Natural killer cell (primary cell): ENCODE data around the gene SPRY1. TPM values are rescaled to one million over a fixed set of nuclear protein-coding genes. Genes with fewer than 3 reads are reported as not detected.

ENCODE experiments used
- ATAC-seq, 3 donors: fragments of 150-1000 bp in 2 of 3; fragments of 200-7000 bp in 1 of 3; cut with Tn5 transposase; 1 replicate in 1 of 3; 2 replicates in 2 of 3; pipeline ENCODE4 v1.10.0; 2021; ENCODE audit warnings: mild to moderate bottlenecking in 2 of 3, moderate library complexity in 2 of 3
- DNase-seq, 2 donors: peaks; one replicate each; pipeline versions ENCODE4 v3.0.0 to v3.0.0-alpha.2; 2013 to 2021; ENCODE audit warnings: mixed read lengths in 1 of 2
- H3K27ac ChIP-seq: one replicate; pipeline ENCODE4 v1.5.1; 2013; ENCODE audit warnings: mild to moderate bottlenecking, low read length
- H3K27me3 ChIP-seq: one replicate; pipeline ENCODE4 v1.6.1; 2013; ENCODE audit warnings: low read length; ENCODE audit not compliant: control insufficient read depth, insufficient read depth
- H3K36me3 ChIP-seq: one replicate; pipeline ENCODE4 v1.6.1; 2013; ENCODE audit warnings: low read length; ENCODE audit not compliant: control insufficient read depth, insufficient read depth
- H3K4me1 ChIP-seq: one replicate; pipeline ENCODE4 v1.6.1; 2013; ENCODE audit warnings: low read length; ENCODE audit not compliant: control insufficient read depth, insufficient read depth
- H3K4me3 ChIP-seq: one replicate; pipeline ENCODE4 v1.5.1; 2013; ENCODE audit warnings: low read length
- H3K9me3 ChIP-seq: one replicate; pipeline ENCODE4 v1.6.1; 2013; ENCODE audit warnings: low read length; ENCODE audit not compliant: control insufficient read depth, insufficient read depth
- H3K27ac Mint-ChIP-seq, 2 donors: one replicate each; pipeline ENCODE4 v1.8.0; 2022; ENCODE audit warnings: mild to moderate bottlenecking in 2 of 2, mixed read lengths in 2 of 2, moderate library complexity in 1 of 2
- H3K27me3 Mint-ChIP-seq, 2 donors: one replicate each; pipeline ENCODE4 v1.8.0; 2022; ENCODE audit warnings: low read depth in 2 of 2, mixed read lengths in 2 of 2
- H3K36me3 Mint-ChIP-seq: one replicate; pipeline ENCODE4 v1.8.0; 2022; ENCODE audit warnings: mixed read lengths
- H3K4me1 Mint-ChIP-seq, 2 donors: one replicate each; pipeline ENCODE4 v1.8.0; 2022; ENCODE audit warnings: mixed read lengths in 2 of 2
- H3K4me3 Mint-ChIP-seq: one replicate; pipeline ENCODE4 v1.8.0; 2022; ENCODE audit warnings: mild to moderate bottlenecking, moderate library complexity, mixed read lengths
- H3K9me3 Mint-ChIP-seq, 2 donors: one replicate each; pipeline ENCODE4 v1.8.0; 2022; ENCODE audit warnings: mixed read lengths in 2 of 2
- CTCF ChIP-seq: fragments of 200-600 bp; IDR thresholded peaks from one replicate; pipeline ENCODE4 v1.8.0; 2022; ENCODE audit warnings: antibody characterized with exemption
- WGBS: methylation state at CpG from one replicate; pipeline ENCODE4 v1.1.7; 2013; ENCODE audit warnings: missing lambda C conversion rate; ENCODE audit not compliant: insufficient coverage; 5-methylcytosine and 5-hydroxymethylcytosine counted together
- intact Hi-C: fragments of 100-400 bp; cut with micrococcal nuclease; formaldehyde crosslinking; loops from one replicate; pipeline ENCODE4 v1.14.2; 2022
- total RNA-seq, 4 donors: library from RNA; stranded (reverse); fragments of 120-200 nt in 1 of 4; gene quantifications; one replicate each; pipeline versions ENCODE4 v1.2.3 to v1.2.4, GENCODE V29; 2013 to 2022

SPRY1 gene
- total RNA-seq, 3 donors from 2014 or later (not counting 1 experiment from before 2014, with no cell fraction given), result 8.7 to 9.8 (median 9.5) TPM

DNA sequence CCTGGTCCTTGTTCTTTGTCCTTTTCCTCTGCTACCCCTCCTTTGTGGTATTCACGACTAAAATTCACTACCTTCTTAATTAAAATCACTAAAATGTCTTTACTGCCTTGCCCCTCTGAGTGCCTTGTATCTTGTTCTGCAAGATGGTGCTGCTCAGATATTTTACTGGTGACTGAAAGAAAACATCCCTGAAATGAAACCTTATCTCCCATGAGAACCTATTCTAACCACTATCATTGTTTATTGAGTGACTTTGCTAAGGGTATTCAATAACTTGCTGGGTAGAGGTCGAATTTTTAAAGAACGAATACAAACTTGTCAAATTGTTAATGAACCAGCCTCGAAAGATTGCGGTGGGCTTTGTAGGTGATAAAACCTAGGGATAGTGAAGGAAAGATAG lies 52.8 kb downstream of the SPRY1 start:
- H3K27ac Mint-ChIP-seq, result no peak overlapping the region

DNA sequence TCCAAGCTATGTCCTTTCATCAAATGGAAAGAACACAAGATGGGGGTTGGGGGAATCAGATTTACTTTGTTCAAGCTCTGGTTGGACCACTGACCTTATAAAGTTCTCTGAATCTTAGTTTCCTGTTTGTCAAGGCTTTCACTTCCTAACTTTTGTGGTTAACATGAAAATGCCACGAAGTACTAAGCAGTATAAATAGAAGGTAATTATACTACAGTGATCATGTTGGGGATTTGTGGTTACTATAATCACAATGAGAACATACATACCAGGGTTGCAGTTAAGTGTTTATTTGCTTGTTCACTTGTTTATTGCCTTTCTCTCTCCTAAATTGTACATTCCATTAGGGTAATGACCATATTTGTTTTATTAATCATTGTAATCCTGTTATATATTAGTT lies 53.2 kb downstream of the SPRY1 start:
- Mint-ChIP-seq H3K9me3 (no peaks in the 10 kb centered on the region), H3K4me1 (peaks cover 13 to 19% of the 10 kb centered on the region in 2 donors), H3K4me3 (no peak overlapping the region), H3K36me3 (no peaks in the 10 kb centered on the region), H3K27ac (no peak overlapping the region), H3K27me3 (peaks cover 0 to 4% of the 10 kb centered on the region in 2 donors)
- intact Hi-C loops, result no loop called here
- no CpG with 5 or more reads among the region's 1 CpG for WGBS
- Histone ChIP-seq H3K4me1 (peaks cover 4% of the 10 kb centered on the region), H3K9me3 (no peaks in the 10 kb centered on the region), H3K4me3 (no peak overlapping the region), H3K36me3 (no peaks in the 10 kb centered on the region), H3K27me3 (no peaks in the 10 kb centered on the region), H3K27ac (peak overlapping the region; percentile 9)
- TF ChIP-seq CTCF, result no peak
- DNase-seq (no peak), ATAC-seq (peak; percentile 24 to 72 (median 55))

More for the DNA sequence above, 52.8 kb downstream of the SPRY1 start:
- Histone ChIP-seq H3K4me1 (peaks cover 7% of the 10 kb centered on the region), H3K27me3 (no peaks in the 10 kb centered on the region), H3K27ac (peak overlapping the region; percentile 31), H3K36me3 (no peaks in the 10 kb centered on the region), H3K4me3 (no peak overlapping the region), H3K9me3 (no peaks in the 10 kb centered on the region)
- no peaks in the 10 kb centered on the region for H3K9me3 Mint-ChIP-seq
- no peaks in the 10 kb centered on the region for H3K36me3 Mint-ChIP-seq
- WGBS, result 54% methylated on average over 5 of the region's 5 CpGs
- peaks cover 16 to 21% of the 10 kb centered on the region in 2 donors for H3K4me1 Mint-ChIP-seq
- no peak overlapping the region for H3K4me3 Mint-ChIP-seq
- H3K27me3 Mint-ChIP-seq, result peaks cover 0 to 4% of the 10 kb centered on the region in 2 donors
- no peak for TF ChIP-seq CTCF
- intact Hi-C loops, result no loop called here
- ATAC-seq, result peak in 1 of 3 donors; percentile 11
- DNase-seq, result no peak

DNA sequence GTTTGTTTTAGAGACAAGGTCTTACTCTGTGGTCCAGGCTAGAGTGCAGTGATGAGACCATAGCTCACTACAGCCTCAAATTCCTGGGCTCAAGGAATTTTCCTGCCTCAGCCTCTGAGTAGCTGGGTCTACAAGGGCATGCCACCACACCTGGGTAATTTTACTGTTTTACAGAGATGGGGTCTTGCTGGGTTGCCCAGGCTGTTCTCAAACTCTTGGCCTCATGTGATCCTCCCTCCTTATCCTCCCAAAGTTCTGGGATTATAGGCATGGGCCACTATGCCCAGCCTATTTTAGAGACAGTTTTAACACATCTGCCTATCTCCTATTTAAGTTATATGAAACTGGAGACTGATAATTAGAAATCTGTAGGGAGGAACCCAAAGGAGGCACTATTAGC lies 53.8 kb downstream of the SPRY1 start:
- Histone ChIP-seq H3K27ac (peak overlapping the region; percentile 9), H3K9me3 (no peaks in the 10 kb centered on the region), H3K4me1 (peaks cover 4% of the 10 kb centered on the region), H3K27me3 (no peaks in the 10 kb centered on the region), H3K36me3 (no peaks in the 10 kb centered on the region), H3K4me3 (no peak overlapping the region)
- Mint-ChIP-seq H3K9me3 (no peaks in the 10 kb centered on the region), H3K27ac (no peak overlapping the region), H3K27me3 (peaks cover 0 to 4% of the 10 kb centered on the region in 2 donors), H3K4me1 (peaks cover 13 to 19% of the 10 kb centered on the region in 2 donors), H3K36me3 (no peaks in the 10 kb centered on the region), H3K4me3 (no peak overlapping the region)
- TF ChIP-seq CTCF, result no peak
- DNase-seq (no peak), ATAC-seq (no peak)
- intact Hi-C loops, result no loop called here

DNA sequence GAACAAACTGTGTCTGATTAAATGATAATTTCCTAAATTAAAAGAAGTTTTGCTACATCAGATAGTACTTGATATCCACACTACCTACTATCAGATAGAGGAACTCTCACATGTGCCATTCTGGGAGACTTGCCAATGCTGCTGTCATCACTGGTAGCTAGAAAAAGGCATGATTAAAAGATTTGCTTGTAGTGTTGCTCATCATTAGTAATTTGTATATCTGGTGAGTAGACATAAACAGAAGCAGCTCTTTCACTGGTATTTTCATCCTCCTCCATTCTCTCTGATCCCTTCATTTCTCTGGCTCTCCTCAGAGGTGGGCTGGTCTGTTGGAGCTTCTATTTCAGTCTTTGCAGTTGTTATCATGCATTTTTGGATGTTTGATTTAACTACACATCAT lies 56.0 kb downstream of the SPRY1 start:
- no peaks in the 10 kb centered on the region for H3K27me3 ChIP-seq
- Mint-ChIP-seq H3K4me3 (no peak overlapping the region), H3K4me1 (peaks cover 13% of the 10 kb centered on the region in 2 donors), H3K27ac (no peak overlapping the region), H3K27me3 (peaks cover 0 to 4% of the 10 kb centered on the region in 2 donors), H3K9me3 (no peaks in the 10 kb centered on the region), H3K36me3 (no peaks in the 10 kb centered on the region)
- TF ChIP-seq CTCF, result no peak
- ATAC-seq (no peak), DNase-seq (peak in 1 of 2 donors; percentile 10)
- no peak overlapping the region for H3K27ac ChIP-seq
- no peaks in the 10 kb centered on the region for H3K9me3 ChIP-seq
- no peak overlapping the region for H3K4me3 ChIP-seq
- H3K4me1 ChIP-seq, result peaks cover 4% of the 10 kb centered on the region
- intact Hi-C loops, result loop anchor here (1.0 kb wide), 1 partner anchor 24 kb away; no protein-coding TSS in a partner anchor
- H3K36me3 ChIP-seq, result no peaks in the 10 kb centered on the region
